Dermis microvascular lymphatic vessel endothelial cell (primary cell): ENCODE results near the gene SLITRK1. TPM values are rescaled to one million over a fixed set of nuclear protein-coding genes. Genes with fewer than 3 reads are reported as not detected.

Experiments
- DNase-seq, 2 donors: peaks; one replicate each; pipeline versions ENCODE4 v3.0.0 to v3.0.0-alpha.2; 2010; ENCODE audit warnings: low read depth in 2 of 2
- total RNA-seq: library from RNA; depleted of rRNA; stranded (reverse); fragments of >200 nt; gene quantifications from 2 replicates; pipeline ENCODE4 v1.2.1, GENCODE V29; 2014

Gene SLITRK1
- total RNA-seq, 1 donor from 2014 or later, result not detected

DNA sequence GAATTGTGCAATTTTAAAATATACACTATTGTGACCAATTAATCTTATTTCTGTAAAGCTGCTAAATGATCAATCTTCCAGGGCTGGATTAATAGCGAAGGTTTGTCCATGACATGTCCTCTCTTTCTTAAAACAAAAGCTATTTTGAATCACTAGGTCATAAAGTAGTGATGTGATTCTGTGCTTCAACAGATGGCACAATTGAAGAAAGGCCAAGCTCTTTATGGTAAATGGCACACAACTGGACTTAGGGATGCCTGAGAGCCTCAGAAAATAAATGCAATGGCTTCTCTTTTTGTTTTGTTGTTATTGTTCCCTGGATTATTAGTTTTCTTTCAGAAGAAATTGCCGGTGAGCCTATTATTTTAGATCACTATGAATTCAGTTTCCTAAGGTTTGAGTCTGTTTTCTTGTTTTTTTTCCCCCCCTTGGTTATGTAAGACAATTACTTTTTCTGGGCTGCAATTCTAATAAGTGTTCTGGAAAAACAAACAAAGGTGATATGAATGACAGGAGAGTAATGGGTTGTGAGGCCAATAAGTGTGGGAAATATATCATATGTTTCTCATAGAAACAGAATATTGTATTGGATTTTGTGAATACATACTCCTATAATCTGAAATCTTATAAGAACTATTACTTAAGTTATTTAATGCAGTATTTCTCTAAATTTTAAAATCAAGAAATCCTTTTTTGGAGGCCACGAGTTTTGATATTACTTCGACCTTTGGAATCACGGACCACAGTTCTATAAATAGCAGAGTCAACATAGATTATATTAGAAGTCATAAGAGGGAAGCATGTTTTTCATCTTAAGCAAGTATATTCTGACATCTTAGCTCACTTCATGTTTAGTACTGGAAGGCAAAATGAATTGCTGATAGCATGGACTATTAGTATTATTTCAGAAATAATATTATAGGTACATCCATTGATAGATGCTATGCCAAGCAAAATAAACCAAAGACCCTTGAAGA lies 16.8 kb downstream of the SLITRK1 start:
- DNase-seq, result no peak

DNA sequence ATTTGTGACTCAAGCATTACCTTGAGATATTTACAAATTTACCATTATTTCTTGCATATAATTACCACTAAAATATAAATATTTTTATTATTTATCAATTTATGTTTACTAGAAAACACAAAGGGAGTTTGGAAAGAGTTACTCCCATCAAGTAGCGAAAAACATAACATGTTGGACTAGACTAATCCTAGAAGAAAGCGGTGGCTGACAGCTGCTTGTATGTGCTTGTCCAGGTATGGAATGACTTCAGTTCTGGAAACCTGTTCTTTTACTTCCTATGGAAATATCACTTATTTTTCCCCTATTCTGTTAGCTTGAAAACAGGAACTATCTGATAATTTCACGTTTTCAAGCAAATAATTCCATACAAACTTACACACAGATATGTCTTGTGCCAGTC lies 28.5 kb downstream of the SLITRK1 start:
- no peak for DNase-seq

DNA sequence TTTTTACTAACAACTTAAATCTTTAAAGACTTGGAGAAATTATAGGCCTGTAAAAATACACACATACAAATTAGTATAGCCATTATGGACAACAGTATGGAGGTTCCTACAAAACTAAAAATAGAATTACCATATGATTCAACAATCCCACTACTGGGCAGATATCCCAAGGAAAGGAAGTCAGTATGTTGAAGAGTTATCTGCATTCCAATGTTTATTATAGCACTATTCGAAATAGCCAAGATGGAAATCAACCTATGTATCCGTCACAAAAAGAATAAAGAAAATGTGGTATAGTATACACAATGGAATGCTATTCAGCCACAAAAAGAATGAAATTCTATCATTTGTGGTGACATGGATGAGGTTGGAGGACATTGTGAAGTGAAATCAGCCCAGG lies 37.2 kb downstream of the SLITRK1 start:
- no peak for DNase-seq

DNA sequence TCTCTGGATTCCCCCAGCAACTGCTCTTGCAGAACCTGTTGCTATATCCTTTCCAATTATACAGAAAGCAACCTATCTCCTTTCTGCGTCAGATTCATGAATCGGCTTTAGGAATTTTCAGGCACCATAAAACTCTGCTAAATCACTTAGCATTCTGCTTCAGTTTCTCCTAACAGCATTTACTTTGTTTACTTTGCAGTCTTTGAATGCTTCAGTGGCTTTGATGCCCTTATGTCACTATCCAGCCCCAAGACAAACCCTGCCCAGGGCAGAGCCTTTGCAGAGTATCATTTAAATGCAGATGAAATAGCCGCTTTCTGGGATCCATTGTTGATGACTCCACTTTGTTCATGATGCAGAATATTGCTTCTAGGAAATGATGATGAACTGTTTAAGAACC lies 43.1 kb downstream of the SLITRK1 start:
- no peak for DNase-seq

DNA sequence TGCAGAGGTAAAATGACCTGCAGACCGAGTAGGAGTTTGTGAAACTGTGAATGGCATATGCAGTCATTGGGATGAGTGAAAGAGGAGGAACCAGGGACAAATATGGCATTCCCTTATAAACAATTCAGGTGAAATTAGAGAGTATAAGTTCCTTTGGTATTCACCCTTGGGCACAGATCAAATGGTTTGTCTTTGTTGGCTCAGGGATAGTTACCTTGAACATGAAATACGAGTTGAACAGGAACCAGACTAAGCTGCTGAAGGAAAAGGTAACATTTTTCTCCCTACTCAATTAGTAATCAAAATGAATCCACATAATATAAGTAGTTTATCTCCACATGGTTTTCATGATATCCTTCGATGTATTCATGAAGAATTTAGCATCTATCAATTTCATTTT lies 50.5 kb downstream of the SLITRK1 start:
- DNase-seq, result no peak

DNA sequence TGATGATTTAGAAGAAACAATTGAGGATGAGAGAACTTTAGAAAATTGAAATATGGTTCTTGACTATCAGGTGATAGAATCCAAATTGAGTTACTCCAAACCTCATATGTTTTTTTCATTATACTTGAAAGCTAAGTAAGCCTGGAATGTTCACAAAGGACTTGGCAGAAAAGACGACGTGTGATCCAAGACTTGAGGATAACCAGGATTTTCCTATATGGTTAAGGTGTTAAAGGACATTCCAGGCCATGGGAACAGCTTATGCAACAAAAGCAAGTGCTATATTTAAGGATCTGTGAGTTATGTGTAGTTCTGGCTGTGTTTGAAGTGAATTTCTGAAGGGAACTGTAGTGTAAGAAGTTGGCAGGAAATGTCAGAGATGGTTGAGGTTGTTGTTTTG lies 52.5 kb downstream of the SLITRK1 start:
- no peak for DNase-seq

DNA sequence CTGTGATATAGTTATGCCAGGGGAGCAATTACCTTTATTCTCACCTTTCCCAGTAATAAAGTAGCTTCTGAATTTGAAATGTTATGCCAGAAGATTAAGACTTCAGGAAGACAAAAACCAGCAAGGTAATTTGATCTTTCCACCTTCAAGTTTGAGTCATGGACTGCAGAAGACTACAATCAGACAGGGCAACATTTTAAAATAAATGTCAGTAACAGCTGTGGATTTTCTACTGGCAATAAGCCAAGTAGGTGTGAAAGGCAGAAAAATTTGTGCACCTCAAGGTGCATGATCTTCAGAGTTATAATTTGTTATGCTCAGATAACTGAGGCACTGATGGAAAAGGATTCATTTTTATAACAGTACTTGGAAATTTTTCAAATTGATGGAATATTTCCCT lies 54.9 kb downstream of the SLITRK1 start:
- DNase-seq, result no peak
